ENCODE measurements around the gene PTPRG.

- TF ChIP-seq CTCF (IDR thresholded peaks at IDR 0.05) (no peak), POLR2A (IDR thresholded peaks at IDR 0.05) (no peak)
Measured at GRCh38 chr3:61803983-61804382, 242.6 kb downstream of the PTPRG start.

Data from adrenal gland (tissue), 5 donors.